GM21576 (cell line): ENCODE results near the gene SNRPN.
"Not testable (repeated sequence)": the region's sequence is repeated elsewhere in the genome, so short reads cannot be mapped to it uniquely, and the experiment has no call there.

Experiments
- ATAC-seq: cut with Tn5 transposase; IDR thresholded peaks from one replicate; pipeline ENCODE4 v1.9.1; 2021; ENCODE audit warnings: mild to moderate bottlenecking, moderate library complexity; ENCODE audit not compliant: unreplicated experiment

The SNRPN gene

DNA sequence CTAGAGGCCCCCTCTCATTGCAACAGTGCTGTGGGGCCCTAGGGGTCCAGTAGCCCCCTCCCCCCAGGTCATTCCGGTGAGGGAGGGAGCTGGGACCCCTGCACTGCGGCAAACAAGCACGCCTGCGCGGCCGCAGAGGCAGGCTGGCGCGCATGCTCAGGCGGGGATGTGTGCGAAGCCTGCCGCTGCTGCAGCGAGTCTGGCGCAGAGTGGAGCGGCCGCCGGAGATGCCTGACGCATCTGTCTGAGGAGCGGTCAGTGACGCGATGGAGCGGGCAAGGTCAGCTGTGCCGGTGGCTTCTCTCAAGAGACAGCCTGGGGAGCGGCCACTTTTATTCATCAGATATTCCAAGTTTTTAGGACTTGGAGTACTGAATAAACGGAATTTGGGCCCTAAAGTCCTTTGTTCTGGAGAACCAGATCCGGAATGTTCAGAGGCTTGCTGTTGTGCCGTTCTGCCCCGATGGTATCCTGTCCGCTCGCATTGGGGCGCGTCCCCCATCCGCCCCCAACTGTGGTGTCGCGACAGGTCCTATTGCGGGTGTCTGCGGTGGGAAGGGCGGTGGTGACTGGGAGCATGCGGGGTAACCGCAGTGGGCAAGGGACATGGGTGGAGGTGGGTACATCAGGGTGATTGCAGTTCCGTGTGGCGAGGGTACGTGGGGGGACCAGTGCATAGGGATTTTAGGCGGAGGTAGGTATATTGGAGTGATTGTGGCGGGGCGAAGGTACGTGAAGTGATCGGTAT is at the start of gene SNRPN, which contains the start of gene SNURF:
Gene SNRPN (plus strand): TSS at position 205 of the 748 bp plus-strand sequence. CDS start 19,467 bp downstream, outside the sequence.
Gene SNURF (plus strand): TSS at position 205 of the 748 bp plus-strand sequence. CDS start 62 bp downstream, at position 267.
- peak; percentile 43 for ATAC-seq

DNA sequence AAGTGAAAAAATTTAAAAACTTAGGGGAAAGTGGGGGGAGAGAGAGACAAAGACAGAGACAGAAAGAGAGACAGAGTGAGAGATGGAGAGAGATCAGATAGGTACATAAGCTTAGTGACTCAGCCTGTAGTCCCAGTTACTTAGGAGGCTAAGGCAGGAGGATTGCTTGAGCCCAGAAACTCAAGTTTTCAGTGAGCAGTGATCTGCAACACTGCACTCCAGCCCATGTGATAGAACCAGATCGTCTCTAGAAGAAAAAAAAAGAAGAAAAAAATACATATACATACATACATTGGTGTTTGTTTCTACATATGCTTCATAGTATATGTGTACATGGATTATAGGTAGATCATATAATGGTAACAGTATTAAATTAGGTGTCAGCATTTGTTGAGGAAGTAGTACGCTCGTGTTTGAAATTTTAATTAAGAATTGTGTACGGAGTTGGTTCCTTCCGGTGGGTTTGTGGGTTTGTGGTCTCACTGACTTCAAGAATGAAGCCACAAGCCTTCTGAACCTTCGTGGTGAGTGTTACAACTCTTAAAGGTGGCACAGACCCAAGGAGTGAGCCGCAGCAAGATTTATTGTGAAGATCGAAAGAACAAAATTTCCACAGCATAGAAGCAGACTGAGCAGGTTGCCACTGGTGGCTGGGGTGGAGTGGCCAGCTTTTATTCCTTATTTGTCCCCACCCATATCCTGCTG is 38.3 kb upstream of the SNRPN start:
- ATAC-seq, result no peak

DNA sequence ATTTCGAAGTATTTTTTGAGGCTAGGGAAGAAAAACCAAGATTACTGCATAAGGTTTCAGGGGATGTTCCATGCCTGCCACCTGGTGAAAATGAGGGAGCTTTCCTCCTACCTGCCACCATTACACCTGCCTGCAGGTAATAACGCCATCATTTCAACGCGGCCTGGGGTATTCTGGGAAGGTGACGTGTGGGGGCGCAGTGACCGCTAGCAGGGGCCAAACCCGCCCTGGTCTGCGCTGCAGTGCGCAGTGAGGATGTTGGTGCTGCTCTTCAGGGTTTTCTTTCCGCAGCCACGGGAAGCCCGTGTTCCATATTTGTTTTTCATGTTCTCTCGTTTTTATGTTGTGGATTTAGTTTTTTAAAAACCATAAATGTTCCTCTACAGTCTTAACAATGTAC is 37.4 kb upstream of the SNRPN start:
- no peak for ATAC-seq

DNA sequence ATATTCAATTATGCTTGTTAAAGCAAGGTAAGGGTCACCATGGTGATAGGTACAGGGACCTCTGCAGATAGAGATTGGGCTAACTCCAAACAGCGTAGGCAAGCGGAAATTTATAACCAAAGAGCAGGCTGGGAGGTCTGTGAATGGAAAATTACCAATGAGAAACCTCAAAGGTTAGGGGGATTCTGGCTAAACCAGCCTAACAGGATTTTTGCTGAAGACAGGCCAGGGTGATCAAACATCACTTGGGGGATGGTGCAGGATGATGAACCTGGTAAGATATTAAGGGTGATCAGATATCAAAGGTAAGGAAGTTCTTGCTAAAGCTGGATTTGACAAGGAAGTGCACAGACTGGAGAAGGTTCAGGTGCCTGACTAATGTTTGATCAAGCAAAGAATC is 35.3 kb upstream of the SNRPN start:
- ATAC-seq, result no peak

DNA sequence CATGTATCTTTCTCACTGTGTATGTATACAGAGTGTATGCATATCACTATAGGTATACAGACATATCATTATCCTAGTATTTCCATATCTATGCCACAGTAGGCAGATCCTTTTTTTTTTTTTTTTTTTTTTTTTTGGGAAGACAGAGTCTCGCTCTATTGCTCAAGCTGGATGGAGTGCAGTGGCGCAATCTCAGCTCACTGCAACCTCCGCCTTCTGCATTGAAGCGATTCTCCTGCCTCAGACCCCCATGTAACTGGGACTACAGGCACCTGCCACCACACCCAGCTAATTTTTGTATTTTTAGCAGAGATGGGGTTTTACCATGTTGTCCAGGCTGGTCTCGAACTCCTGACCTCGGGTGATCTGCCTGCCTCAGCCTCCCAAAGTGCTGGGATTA is 32.0 kb upstream of the SNRPN start:
- not testable (repeated sequence) for ATAC-seq

DNA sequence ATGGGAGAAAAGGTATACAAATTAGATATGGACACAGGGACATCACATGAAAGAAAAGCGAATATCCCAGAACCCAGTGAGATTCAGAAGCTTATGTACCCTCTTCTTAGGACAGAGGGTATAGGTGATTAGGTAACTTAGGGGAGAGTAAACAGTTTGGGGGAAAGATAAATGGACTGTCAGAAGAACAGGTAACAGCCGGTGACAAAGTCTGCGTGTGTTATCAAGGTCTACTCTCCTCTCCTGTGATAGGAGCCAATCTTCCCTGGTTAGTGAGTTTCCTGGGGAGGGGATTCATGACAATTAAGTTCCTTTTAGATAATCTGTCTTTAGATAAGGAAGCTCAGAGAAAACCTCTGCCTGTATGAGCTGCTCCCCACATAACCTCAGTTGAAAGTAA is 30.6 kb upstream of the SNRPN start:
- no peak for ATAC-seq

DNA sequence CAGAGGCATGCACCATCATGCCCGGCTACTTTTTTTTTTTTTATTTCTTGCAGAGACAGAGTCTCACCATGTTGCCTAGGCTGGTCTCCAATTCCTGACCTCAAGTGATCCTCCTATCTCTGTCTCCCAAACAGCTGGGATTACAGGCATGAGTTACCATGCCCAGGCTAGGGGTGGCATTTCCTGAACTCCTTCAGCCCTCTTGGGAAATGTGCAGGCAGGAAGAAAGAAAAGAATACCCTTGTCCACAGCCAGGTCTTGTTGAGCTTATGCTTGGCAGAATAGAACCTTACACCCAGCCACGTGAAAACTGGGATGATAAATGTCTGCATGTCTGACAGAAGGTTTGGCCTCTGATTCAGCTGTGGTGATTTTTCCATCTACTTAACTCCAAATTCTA is 30.2 kb upstream of the SNRPN start:
- no peak for ATAC-seq

DNA sequence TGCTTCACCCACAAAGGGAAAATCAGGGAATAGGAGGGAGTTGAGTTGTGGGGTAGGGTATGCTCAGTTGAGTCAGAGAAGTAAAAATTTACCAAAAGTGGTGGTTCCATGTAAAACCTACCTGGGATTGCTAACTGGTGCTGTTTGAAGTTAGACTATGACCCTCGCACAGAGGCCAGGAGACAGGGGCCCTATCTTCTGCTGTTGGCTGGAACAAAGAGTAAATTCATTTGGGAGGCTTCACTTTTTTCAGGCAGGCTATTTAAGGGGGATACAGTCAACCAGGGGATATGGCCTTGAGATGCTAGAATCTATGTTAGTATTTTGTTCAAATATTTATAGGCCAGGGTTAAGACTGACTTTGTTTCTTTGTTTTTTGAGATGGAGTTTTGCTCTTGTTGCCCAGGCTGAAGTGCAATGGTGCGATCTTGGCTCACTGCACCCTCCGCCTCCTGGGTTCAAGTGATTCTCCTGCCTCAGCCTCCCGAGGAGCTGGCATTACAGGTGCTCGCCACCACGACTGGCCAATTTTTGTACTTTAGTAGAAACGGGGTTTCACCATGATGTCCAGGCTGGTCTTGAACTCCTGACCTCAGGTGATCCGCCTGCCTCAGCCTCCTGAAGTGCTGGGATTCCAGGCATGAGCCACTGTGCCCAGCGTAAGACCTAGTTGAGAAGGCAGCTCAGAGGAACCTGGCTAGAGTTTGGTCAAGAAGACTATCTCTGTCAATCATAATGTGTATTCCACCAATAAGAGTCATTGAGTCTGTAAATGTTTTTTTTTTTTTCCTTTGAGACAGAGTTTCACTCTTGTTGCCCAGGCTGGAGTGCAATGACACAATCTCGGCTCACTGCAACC is 22.7 kb upstream of the SNRPN start:
- ATAC-seq, result not testable (repeated sequence)

DNA sequence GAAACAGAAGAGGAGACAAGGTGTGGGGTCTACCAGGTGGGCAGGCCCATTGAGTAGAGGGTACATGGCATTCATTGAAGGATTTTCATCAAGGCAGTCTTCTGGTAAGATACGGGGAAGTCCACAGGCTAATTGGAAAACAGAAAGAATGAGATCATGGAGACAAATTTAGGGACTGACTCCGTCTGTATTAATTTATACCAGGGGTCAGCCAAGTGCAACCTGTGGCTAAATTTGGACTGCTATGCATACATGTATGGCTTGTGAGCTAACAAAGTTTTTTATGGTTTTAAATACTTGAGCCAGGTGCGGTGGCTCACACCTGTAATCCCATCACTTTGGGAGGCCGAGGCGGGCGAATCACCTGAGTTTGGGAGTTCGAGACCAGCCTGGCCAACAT is 21.1 kb upstream of the SNRPN start:
- no peak for ATAC-seq

DNA sequence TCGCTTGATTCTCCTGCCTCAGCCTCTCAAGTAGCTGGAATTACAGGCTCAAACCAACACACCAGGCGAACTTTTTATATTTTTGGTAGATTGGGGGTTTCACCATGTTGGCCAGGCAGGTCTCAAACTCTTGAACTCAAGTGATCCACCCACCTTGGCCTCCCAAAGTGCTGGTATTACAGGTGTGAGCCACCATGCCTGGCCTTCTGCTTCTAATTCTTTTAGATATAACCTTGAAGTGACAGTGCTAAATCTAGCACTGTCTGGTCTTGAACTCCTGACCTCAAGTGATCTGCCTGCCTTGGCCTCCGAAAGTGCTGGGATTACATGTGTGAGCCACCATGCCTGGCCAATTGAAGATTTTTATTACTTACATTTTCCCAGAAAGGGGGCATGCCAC is 16.6 kb upstream of the SNRPN start:
- ATAC-seq, result not testable (repeated sequence)

DNA sequence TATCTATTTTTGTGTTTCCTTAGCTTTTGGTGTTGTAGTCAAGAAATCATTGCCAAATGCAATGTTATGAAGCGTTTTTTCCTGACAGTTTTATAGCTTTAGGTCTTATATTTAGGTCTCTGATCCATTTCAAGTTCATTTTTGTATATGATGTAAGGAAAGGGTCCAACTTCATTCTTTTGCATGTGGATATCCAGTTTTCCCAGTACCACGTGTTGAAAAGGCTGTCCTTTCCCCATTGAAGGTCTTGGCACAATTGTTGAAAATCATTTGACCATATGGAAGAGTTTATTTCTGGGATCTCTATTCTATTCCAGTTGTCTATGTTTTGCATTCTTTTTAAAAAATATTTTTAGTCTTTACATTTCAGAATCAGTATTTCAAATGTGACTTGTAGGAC is 14.6 kb upstream of the SNRPN start:
- no peak for ATAC-seq

DNA sequence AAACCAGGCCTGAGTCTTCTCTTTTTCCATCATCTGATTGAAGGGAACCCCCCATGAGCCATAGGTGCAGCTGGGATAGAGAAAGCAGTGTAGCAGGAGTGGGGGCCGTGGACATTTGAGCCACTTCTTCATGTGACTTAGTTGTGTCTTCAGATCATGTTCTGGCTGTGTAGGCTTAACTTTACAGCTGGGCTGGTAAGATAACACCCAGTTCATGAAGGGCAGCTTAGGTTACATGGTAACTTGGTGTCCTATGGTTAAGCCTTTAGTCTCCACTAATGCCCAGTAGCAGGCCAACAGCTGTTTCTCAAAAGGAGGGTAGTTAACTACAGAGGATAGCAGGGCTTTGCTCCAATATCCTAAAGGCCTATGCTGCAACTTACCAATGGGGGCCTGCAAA is 11.4 kb upstream of the SNRPN start:
- no peak for ATAC-seq

DNA sequence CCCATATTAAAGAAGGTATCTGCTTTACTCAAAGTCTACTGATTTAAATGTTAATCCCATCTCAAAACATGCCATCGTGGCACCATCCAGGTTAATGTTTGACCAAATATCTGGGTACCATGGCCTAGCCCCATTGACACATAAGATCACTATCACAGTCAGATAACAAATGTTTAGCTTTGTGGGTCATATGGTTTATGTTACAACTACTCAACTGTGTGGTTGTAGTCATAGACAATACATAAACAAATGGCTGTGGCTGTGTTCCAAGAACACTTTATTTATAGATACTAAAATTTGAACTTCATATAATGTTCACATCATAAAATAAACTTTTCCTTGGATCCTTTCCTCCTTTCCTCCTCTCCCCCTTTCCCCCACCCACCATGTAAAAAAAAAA is 9.8 kb upstream of the SNRPN start:
- ATAC-seq, result no peak

DNA sequence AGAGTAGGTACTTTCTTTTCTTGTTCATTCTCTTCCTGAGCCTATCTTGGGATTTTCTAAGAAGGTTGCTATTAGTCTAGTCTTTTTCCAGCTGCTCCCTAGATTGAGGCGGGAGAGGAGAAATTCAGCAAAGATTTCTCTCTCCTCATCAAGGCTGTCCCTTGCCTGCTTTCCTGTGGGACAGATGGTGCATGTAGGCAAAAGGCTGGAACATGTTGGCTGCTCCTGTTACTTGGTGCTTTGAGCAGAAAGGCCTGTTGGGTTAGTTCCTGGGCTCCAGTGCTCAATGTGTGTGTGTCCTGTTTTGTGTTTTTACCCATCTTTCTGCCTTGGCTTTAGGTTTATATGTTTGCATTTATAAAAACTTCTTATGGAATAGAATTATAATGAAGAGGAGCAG is 9.1 kb upstream of the SNRPN start:
- no peak for ATAC-seq

DNA sequence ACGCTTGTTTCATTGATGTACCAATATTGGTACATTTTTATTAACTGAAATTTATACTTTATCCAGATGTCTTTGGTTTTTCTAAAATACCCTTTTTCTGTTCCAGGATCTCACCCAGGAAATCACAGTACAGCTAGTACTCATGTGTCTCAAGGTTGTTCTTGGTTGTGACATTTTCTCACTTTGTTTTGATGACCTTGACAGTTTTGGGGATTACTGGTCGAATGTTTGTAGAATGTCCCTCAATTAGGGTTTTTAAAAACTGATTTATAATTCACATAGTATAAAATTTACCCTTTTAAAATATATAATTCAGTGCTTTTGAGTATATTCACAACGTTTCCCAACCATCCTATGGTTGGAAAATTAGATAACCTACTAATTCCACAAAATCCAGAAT is 6.3 kb upstream of the SNRPN start:
- no peak for ATAC-seq

DNA sequence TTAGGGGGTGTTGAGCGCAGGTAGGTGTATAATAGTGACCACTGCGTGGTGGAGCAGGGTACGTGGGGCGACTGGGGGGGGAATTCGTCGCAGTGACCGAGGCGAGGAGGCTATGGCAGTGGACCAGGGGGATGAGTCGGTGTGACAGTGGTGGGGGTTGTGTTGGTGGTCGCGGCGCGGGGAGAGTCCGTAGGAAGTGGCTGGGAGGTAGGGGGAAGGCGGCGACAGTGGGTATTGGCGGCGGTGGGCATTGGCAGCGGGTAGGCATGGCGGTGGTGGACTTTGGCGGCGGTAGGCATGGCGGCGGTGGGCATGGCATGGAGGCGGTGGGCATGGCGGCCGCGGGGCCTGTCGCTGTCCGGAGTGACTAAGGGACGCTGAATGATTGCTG is 739 bp downstream of the SNRPN start:
- no peak for ATAC-seq

DNA sequence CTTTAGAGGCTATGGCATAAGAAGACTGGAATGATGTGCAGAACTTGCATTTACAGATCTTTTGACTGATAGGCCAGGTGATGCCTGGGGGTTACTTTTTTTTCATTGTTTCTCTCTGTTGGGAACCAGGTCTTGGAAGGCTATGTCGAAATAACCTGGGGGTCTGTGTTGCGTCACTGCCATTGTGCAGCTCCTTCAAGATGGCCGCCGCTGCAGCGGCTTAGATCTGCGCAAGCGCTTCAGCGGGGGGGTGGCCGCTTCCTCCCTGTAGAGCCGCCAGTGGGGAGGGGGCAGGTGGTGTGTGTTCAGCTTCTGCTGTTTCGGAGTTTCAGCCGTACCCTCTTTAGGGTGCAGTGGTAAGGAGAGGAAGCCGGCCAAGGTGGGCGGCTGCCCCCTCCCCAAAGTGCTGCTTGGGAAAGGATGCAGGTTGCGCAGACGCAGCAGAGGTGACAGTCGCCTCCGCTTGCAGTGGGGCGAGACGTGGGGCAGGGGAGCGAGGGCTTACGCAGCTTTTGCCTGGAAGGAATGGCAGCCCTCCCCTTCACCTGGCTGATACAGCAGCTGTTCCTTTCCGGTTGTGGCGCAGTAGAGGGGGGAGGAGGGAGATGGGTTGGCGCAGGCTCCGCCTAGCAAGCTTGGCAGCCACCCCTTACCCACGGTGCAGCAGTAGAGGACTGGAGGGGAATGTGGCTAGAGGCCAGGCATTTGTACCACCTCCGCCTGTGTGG is 1.5 kb downstream of the SNRPN start:
- peak; percentile 75 for ATAC-seq

DNA sequence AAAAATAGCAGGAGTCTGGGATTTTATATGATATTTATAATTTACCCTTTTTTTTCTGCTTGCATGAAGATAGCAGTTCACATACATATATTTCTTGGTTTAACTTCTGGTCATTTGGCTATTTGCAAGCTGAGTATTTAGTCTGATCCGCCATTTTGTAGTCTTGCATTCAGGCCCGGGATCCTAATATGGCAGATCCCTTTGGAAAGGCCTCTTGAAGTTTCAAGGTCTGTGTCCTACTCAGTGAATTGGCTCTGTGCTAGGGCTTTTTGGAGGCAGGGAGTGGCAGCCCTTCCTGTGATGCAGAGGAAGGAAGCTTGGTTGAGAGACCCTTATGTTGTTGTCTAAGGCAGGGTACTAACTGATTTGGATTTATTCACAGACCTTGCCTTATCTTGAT is 2.9 kb downstream of the SNRPN start:
- no peak for ATAC-seq

DNA sequence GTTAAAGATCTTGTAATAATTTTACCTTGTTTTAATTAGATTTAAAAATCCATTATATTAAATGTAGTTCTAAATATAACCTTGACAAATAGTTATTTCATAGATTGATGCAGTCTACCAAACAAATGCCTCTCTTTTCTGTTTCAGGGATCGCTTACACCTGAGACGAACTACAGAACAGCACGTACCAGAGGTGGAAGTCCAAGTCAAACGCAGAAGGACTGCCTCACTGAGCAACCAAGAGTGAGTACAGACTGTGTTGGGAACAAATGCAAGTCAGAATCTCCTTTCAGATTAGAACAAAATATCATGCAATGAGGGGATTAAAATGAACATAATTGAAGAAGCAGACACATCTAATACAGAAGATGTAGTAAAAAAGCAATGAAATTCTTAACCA is 7.2 kb downstream of the SNRPN start:
- no peak for ATAC-seq

DNA sequence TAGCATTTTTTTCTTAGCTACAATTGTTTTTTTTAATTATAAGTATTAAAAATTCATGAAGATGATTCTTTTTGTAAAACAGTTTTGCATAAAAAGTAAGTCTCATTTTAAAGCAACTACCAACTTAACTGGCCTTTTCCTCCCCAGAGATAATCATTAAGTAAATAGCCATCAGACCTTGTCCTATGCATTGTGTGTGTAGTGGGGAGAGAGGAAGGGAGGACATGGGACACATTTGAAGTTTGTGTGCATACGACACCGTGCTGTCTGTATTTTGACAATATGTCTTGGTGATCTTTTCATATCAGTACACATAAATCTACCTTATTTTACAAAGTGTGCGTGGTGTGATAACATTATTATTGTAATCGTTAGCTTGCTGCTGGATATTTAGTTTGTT is 8.1 kb downstream of the SNRPN start:
- no peak for ATAC-seq
